SIG-M5 treated with dmso at 0.1 percent for 504 hours (cell line): ENCODE data around the gene SRSF12.
"Not testable (repeated sequence)": the region's sequence is repeated elsewhere in the genome, so short reads cannot be mapped to it uniquely, and the experiment has no call there.

Experiments
- DNase-seq: peaks from one replicate; lab custom pipeline; 2025; ENCODE audit not compliant: unreplicated experiment; lab: John Stamatoyannopoulos, UW

The SRSF12 gene

GRCh38 chr6:89073014-89073620, 44.8 kb downstream of the SRSF12 start:
- DNase-seq: peak; percentile 97

DNA sequence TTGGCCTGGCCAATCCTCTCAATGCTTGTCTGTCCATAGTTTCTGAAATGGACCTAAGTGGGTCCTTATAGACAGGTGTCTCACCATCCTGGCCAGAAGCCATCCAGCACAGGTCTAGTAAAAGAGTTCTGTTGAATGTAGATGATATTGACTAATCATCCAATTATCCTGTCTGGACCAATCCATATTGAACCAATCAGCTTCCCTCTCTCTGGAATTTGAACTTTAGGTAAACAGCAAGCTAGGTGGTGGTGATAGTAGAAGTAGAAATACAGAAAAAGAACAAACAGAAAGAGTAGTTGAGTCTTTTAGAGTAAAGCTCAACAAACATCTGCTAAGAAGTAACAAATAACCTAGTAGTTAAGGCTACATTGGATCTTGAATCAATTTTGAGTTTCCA, 46.8 kb downstream of the SRSF12 start:
- no peak for DNase-seq

DNA sequence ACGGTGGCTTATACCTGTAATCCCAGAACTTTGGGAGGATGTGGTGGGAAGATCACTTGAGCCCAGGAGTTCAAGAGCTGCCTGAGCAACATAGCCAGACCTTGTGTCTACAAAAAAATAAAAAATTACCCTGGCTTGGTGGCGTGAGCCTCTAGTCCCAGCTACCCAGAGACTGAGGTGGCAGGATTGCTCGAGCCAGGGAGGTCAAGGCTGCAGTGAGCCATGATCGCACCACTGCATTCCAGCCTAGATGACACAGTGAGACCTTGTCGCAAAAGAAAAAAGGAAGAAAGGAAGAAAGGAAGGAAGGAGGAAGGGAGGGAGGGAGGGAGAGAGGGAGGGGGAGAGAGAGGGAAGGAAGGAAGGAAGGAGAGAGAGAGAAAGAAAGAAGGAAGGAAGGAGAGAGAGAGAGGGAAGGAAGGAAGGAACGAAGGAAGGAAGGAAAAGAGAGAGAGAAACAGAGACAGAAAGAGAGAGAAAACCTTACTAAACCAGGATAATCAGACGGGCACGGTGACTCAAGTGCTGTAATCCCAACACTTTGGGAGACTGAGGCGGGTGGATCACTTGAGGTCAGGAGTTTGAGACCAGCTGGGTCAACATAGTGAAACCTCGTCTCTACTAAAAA, 48.2 kb downstream of the SRSF12 start:
- no peak for DNase-seq

DNA sequence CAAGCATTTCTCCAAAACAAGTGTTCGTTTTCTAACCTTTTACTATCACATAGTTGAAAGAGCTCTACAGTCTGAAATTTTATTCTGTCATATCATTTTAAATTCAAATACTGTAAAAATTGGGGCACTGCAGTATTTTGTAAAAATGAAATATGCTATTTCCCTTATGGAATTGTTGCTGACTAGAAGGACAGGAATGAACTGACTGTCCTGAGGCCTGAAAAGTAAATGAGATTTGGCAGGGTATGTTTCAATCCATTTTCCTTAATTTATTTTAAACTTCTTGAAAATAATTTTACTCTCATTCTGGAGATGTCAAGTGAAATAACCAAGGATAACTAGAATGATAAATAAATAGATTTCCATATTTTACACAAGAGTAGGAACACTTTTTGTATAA, 49.2 kb downstream of the SRSF12 start:
- DNase-seq: no peak

- DNase-seq: no peak
Observed at GRCh38 chr6:89067796-89068195, 50.1 kb downstream of the SRSF12 start.

- DNase-seq: peak; percentile 10
Observed at GRCh38 chr6:89066940-89067646, 50.8 kb downstream of the SRSF12 start.

DNA sequence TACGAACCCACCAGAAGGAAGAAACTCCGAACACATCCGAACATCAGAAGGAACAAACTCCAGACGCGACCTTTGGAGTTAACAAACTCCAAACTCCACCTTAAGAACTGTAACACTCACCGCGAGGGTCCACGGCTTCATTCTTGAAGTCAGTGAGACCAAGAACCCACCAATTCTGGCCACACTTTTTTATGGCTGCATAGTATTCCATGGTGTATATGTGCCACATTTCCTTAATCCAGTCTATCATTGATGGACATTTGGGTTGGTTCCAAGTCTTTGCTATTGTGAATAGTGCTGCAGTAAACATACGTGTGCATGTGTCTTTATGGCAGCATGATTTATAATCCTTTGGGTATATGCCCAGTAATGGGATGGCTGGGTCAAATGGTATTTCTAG, 51.8 kb downstream of the SRSF12 start:
- not testable (repeated sequence) for DNase-seq

DNA sequence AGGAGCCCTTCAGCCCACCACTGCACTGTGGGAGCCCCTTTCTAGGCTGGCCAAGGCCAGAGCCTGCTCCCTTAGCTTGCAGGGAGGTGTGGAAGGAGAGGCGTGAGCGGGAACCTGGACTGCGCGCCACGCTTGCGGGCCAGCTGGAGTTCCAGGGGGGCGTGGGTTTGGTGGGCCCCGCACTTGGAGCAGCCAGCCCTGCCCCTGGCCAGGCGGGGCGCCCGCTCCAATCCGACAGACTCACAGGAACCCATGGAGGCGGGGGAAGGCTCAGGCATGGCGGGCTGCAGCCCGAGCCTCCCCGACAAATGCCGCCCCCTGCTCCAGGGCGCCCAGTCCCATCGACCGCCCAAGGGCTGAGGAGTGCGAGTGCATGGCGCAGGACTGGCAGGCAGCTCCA, 52.9 kb downstream of the SRSF12 start:
- not testable (repeated sequence) for DNase-seq

DNA sequence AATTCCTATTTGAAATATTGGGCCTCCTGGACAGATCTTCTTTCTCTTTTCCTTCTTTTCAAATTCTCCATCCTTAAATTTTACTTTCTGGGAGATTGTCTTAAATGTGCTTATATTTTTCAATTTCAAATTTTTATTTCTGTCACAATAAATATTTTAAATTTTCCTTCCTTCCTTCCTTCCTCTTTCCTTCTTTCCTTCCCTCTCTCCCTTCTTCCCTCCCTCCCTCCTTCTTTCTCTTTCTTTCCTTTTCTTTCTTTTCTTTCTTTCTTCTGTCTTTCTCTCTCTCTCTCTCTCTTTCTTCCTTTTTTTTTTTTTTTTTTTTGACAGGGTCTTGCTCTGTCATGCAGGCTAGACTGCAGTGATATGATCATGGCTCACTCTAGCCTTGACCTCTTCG, 54.0 kb downstream of the SRSF12 start:
- no peak for DNase-seq

GRCh38 chr6:89059227-89059626, 58.6 kb downstream of the SRSF12 start:
- DNase-seq: no peak

DNA sequence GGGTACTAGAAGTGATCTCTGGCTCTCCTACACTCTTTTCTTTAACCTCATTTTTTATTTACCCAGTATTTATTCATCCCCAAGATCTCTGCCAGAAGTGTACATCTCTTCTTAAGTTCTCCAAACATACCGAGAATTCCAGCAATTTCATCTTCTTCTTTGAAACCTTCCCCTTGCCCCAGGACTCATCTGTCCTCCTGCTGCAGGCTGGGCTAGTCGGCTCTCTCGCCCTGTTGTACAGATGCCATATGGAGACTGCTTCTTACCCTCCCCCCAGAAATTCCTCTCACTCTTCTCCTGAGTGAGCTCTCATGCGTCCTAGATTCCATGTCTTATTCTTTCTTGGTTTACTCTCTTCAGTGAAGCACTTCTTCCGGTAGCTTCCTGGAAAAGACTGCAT, 59.2 kb downstream of the SRSF12 start:
- no peak for DNase-seq

GRCh38 chr6:89057759-89058158, 60.1 kb downstream of the SRSF12 start:
- no peak for DNase-seq

GRCh38 chr6:89054208-89054607, 63.7 kb downstream of the SRSF12 start:
- DNase-seq: no peak

GRCh38 chr6:89051676-89052075, 66.2 kb downstream of the SRSF12 start:
- DNase-seq: no peak

- DNase-seq: no peak
Observed at GRCh38 chr6:89050697-89051096, 67.2 kb downstream of the SRSF12 start.

- no peak for DNase-seq
Observed at GRCh38 chr6:89050155-89050554, 67.7 kb downstream of the SRSF12 start.

DNA sequence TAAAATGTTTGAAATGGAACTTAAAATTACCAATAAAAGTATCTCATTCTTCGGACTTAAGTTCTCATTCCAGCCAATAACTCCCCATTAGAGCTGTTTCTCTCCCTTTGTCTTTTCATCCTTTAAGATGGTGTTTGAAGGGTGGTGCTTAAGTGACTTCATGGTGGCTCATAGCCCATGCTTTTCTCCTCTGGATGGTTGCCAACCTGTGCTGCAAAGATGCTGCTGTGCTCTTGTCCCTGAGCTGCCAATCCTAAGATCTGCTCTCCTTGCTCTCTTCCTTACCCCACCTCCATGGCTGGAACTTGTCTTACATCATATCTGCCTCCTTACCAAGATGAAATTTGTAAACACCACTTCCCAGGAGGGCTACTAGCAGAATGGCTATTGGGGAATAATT, 68.9 kb downstream of the SRSF12 start:
- DNase-seq: no peak

DNA sequence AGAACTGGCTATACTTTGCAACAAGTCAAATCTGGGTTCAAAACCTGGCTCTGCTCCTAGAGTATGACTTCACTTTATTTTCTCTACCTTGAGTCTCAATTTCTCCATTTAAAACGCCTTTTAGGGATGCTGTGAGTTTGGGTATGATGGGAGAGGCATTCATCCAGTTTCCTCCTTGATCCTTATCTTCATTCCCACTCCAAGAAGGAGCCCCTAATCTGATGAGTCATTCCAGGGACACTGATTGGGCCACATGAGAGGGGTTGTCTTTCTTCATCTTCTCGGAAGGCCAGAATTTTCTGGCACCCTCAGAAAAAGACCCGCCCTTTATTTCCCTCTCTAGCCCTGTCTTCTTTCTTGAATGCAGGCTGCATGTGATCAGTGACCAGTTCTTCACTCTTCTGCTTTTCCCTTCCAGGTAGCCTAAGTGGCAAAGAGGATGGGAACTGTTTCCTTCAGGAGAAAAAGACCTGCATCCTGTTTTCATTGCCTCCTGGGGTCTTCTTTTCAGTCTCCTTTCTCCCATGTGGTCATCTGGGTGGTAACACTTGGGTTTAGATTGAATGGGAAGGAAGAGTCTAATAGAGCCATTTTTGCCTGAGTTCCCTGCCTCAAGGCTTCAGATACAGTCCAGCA, 69.5 kb downstream of the SRSF12 start:
- DNase-seq: no peak

DNA sequence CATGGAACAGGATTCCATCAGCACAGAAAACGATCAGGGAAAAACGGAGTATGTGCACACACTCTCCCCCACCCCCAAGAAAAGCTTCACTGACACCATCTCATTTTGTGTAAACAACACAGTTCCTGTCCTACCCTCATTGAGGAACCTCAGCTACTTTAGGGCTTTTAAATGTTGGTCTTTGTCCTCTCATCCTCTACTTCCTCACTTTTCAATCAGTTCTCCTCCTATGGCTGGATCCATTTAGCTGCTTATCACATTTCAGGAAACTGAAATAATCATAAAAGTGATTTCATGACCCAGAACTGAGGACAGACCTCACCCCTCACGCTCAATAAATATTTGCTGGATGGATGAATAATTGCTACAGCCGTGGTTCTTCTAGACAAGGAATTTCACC, 70.4 kb downstream of the SRSF12 start:
- DNase-seq: no peak
